B cell (primary cell): ENCODE measurements around the gene RAP1GAP2.

Experiments used
- EZH2 ChIP-seq: IDR thresholded peaks from 2 replicates; pipeline ENCODE4 v1.6.1; 2012; ENCODE audit warnings: borderline replicate concordance, low read depth, mild to moderate bottlenecking, moderate library complexity, low read length; ENCODE audit not compliant: insufficient read depth, poor library complexity, severe bottlenecking
- TF ChIP-seq, protein P1 (sequence below): fragments of 200-600 bp; IDR thresholded peaks from one replicate; pipeline ENCODE4 v1.8.0; 2022; ENCODE audit warnings: antibody characterized with exemption, mild to moderate bottlenecking

DNA sequence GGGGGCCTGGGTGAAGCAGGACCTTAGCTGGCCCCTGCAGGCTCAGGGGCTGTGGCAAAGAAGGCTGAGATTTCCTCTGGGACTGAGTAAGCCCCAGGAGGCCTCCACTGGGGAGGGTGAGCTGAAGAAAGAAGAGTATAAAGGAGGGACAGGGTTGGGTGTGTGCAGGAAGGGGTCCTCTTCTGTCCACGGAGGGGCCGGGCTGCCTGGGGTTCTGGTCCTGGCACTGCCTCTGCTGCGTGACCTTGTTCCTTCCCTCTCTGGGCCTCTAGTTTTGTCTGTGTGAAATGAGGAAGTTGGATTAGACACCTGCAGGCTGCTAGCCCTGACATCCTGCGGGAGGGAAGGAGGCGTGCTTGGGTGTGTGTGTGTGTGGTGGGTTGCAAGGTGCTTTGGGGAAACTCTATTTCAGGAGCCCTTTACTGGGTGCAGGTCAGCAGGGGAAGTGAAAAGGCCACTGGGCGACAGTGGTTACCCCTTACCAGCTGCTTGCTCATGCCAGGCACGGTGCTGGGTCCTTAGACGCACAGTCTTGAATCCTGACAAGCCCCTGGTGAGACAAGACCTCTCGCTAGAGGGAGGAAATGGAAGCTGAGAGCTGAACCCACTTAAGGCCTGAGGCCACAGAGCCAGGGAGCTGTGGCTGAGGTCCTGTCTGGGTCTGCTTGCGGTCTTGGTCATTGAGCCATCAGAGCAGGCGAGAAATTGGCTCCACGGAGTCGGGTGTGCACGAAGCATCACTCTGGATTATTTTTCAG is 206.5 kb downstream of the RAP1GAP2 start:
- TF ChIP-seq, protein P1, sequence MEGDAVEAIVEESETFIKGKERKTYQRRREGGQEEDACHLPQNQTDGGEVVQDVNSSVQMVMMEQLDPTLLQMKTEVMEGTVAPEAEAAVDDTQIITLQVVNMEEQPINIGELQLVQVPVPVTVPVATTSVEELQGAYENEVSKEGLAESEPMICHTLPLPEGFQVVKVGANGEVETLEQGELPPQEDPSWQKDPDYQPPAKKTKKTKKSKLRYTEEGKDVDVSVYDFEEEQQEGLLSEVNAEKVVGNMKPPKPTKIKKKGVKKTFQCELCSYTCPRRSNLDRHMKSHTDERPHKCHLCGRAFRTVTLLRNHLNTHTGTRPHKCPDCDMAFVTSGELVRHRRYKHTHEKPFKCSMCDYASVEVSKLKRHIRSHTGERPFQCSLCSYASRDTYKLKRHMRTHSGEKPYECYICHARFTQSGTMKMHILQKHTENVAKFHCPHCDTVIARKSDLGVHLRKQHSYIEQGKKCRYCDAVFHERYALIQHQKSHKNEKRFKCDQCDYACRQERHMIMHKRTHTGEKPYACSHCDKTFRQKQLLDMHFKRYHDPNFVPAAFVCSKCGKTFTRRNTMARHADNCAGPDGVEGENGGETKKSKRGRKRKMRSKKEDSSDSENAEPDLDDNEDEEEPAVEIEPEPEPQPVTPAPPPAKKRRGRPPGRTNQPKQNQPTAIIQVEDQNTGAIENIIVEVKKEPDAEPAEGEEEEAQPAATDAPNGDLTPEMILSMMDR = no peak
- no peak for TF ChIP-seq EZH2
